A549 treated with ZK216348 at 1 μM for 4 hours (cell line): ENCODE results near the gene TPP1. TPM values are rescaled to one million over a fixed set of nuclear protein-coding genes. Genes with fewer than 3 reads are reported as not detected.

Experiments used
- total RNA-seq: library from RNA; stranded (reverse); fragments of 200-300 nt; extraction: Qiagen RNA extraction; gene quantifications from 5 replicates; pipeline ENCODE4 v1.2.3, GENCODE V29; 2022; ENCODE audit warnings: low read depth

Gene TPP1
- 33.9 to 51.3 TPM (median 44.2 TPM) in 5 replicates for total RNA-seq

DNA sequence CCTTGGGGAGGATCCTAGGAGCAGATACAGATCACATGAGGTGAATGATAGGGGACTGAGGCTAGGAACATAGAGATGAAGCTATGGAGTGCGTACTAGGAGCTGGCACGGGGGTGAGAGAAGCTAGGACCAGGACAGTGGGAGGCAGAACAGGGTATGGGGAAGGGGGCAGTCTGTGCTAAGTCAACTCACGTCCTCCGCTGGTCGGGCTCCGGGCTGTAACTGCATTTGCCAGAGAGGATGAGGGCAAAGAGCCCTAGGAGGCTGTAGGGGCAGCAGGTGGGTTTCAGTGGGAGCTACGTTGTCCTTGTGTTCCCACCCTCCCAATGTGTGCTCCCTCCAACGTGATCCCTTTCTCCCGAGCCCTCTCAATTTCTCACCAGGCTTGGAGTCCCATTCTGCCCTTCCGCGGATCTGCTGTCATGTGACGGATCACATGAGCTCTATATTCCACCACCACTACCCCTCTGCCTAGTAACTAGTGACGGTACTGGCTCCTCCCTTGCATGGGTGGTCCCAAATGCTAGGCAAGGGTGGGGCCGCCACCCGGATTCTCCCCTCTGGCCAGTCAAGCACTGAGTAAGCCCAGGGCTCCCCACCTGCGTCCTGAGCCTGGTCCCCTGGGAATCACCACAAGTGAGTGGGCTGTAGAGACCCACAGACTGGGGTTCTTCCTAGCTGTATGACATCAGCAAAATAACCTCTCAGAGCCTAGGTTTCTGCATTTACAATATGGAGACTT, at the start of gene TPP1:
TSS of gene TPP1 (minus strand) at position 419 of the 742 bp plus-strand sequence. CDS start at position 397, 22 bp downstream.

DNA sequence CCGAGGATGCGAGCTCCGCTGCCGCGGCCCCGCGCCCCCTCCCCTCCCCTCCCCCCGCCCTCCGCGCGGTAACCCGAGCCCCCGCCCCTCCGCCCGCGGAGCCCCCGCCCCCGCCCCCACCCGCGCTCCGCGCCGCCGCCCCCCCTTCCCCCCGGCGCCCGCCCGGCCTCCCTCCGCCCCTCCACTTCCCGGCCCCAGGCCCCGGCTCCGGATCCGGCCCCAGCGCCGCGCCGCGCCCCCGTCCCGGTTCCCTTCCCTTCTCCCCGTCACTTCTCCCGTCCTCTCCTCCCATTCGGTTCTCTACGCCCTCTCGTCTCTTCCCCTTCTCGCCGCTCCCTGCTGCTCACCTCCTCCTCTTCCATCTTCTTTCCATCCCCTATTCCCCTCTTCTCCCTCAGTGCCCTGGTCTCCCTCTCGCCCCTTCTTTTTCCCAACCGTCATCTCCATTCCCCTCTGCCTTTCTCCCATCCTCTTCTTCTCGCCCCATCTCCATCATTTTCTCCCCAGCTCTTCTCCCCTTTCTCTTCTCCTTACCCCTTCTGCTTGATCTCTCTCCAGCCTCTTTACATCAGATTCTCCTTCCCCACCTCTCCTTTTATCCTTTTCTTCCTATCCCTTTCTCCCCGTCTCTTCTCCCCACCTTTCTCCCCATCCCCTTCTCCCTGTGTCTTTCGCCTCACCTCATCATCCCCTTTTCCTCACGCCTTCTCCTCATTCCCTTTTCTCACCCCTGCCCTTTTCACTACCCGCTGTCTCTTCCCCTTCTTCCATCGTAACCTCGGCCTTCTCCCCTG, 36.8 kb upstream of the TPP1 start, which contains the start of gene DCHS1:
TSS of gene DCHS1 (minus strand) at position 20 of the 794 bp plus-strand sequence. CDS start 14,196 bp downstream, outside the sequence.

DNA sequence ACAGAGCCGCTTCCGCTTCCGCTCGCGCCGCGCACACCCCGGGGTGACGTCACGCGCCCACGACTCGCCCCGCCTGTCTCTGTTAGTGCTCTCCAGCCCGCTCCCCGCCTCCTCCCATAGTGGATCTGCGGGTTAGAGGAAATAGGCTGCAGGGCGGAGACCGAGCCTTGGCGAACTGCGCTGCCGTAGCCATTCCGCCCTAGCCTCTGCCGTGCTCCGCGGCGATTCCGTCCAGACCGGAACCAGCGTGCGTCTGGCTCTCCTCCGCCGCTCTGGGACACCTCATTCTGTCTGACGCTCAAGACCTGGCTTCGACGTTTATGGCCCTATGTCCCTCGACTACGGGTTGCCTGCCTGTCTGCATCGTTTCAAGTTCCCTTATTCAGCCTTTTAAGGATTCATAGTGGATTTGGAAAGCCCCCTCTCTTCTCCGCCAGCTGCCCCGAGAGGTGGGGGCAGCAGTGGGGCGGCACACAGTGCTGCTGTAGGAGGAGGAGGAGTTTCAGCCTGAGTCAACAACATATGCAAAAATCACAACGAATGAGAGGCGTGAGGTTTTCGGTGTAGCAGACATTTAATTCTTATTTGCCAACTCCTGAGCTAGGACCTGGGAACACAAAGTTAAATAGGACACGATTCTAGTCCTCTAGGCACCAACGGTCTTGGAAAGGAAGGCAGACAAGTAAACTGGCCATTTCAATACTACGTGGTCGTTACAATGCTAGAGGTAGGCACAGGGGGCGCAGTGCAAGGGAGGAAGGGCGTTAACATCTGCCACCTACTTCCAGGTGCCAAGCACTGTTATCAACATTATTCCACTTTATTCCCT, 6.8 kb downstream of the TPP1 start, which contains the start of gene TAF10:
TSS of gene TAF10 (minus strand) at position 4 of the 829 bp plus-strand sequence. CDS start 27 bp downstream, outside the sequence.

DNA sequence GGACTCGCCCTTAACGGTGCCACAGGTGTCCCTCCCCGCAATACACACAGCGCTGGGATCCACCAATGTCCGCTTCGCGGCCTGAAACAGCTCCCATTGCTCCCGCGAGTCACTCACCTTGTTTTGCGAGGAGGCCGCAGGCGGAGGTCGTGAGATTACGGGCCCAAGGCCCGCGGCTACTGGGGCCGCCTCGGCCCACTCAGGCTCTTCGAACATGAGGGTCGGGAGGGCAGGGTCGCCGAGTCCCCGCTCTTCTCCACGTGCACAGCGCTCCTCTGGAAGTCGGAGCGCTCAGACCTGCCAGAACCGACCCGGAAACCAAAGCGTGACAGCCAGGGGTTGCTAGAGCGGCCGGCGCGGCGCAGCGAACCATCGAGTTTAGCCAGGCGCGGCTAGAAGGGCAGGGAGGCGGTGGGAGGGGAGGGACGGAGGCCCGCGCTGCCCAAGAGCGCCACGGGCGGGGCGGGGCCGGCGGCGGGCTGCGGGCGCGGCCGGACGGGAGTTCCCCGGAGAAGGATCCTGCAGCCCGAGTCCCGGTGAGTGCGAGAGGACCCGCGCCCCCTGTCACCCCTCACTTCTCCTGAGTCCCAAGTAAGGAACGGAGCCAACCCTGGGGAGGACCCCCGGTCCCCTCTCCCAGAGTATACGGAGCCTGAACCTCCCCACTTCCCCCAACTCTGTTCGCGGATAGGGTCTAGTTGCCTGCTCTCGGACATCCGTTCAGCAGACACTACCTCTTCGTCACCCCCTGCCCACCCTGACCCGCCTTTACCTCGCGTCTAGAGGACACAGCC, 15.7 kb downstream of the TPP1 start, which contains the start of the genes ILK and RRP8:
TSS of gene ILK (plus strand) at position 488 of the 794 bp plus-strand sequence. CDS start 498 bp downstream, outside the sequence.
TSS of gene RRP8 (minus strand) at position 330 of the 794 bp plus-strand sequence. CDS start at position 216, 114 bp downstream.

Other genes starting within 250 kb of the TPP1 start
- 7.4 to 11.4 TPM (median 10.1 TPM) in 5 replicates for gene SMPD1, start 228.9 kb downstream of the TPP1 start, total RNA-seq
- 14.1 to 22.3 TPM (median 19.7 TPM) in 5 replicates for gene APBB1, start 200.3 kb downstream of the TPP1 start, total RNA-seq
- 0.42 to 1.9 TPM (median 0.61 TPM) in 5 replicates for gene HPX, start 178.4 kb downstream of the TPP1 start, total RNA-seq
- 16.3 to 25.3 TPM (median 19.7 TPM) in 5 replicates for gene TRIM3, start 145.5 kb downstream of the TPP1 start, total RNA-seq
- 46.0 to 58.4 TPM (median 56.1 TPM) in 5 replicates for gene ARFIP2, start 138.1 kb downstream of the TPP1 start, total RNA-seq
- gene TIMM10B, start 137.9 kb downstream of the TPP1 start, total RNA-seq, result 19.9 to 34.3 TPM (median 28.4 TPM) in 5 replicates
- 1.8 to 4.2 TPM (median 2.9 TPM) in 5 replicates for gene DNHD1, start 122.1 kb downstream of the TPP1 start, total RNA-seq
- gene RRP8, start 15.8 kb downstream of the TPP1 start, total RNA-seq, result 27.3 to 34.5 TPM (median 32.3 TPM) in 5 replicates
- gene ILK, start 15.6 kb downstream of the TPP1 start, total RNA-seq, result 94.5 to 126 TPM (median 120 TPM) in 5 replicates
- 193 to 208 TPM (median 202 TPM) in 5 replicates for gene TAF10, start 7.2 kb downstream of the TPP1 start, total RNA-seq
- gene DCHS1, start 36.4 kb upstream of the TPP1 start, total RNA-seq, result 0.05 to 0.13 TPM (median 0.10 TPM) in 5 replicates
- gene MRPL17, start 63.9 kb upstream of the TPP1 start, total RNA-seq, result 81.5 to 138 TPM (median 96.2 TPM) in 5 replicates
- gene OR2AG2, start 152.6 kb upstream of the TPP1 start, total RNA-seq, result not detected in 5 replicates
- gene OR2AG1, start 163.6 kb upstream of the TPP1 start, total RNA-seq, result not detected in 5 replicates
- gene OR6A2, start 180.3 kb upstream of the TPP1 start, total RNA-seq, result not detected in 5 replicates
- not detected in 5 replicates for gene OR10A5, start 226.3 kb upstream of the TPP1 start, total RNA-seq
- not detected in 5 replicates for gene OR10A2, start 243.6 kb upstream of the TPP1 start, total RNA-seq